Tongue (tissue), 3 donors: ENCODE measurements around the gene FOCAD. TPM values are rescaled to one million over a fixed set of nuclear protein-coding genes. Genes with fewer than 3 reads are reported as not detected.

Experiments
- DNase-seq: peaks from one replicate; pipeline ENCODE4 v3.0.0-alpha.2; 2015
- small RNA-seq: library from RNA; depleted of rRNA; stranded (forward); fragments of <200 nt; gene quantifications from one replicate; pipeline ENCODE3, GENCODE V24; 2014; ENCODE audit warnings: low replicate concordance
- total RNA-seq: library from RNA; depleted of rRNA; stranded (reverse); fragments of >200 nt; gene quantifications from one replicate; pipeline ENCODE4 v1.2.3, GENCODE V29; 2014

FOCAD gene
- total RNA-seq, 1 donor from 2014 or later, result 69.5 TPM

DNA sequence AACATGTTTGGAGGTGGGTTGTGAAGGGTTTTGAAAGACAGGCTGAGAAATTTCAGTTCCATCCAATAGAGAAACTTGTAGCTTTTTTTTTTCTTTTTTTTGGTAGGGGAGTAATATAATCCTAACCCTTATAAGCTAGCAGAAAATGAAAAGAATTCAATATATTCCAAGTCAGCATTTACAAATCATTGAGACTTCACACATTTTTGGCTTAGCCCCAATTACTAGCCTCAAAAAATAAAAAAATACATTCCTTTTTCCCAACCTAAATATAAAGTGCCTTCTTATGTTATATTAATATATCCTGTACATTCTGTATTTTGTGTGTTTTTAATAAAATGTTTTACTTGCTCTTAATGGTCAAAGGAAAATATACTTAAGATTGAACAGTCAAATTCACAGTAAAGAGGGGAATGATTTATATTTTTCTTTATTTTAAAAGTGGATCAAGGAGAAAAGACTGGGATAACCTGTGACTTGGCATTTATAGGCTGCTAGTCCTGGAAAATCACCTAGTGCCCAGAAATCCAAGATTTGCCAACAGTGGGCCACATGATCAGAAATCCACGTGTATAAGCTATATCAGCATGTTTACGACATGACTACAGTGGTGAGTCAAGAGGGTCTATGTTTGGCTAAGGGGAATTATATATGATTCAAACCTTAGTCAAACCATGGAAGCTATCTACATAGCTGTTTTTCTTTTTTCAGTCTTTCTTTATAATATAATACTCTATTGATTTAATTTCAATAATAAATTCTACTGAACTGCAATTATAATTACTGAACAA, 332.8 kb downstream of the FOCAD start:
- peak; percentile 34 for DNase-seq

DNA sequence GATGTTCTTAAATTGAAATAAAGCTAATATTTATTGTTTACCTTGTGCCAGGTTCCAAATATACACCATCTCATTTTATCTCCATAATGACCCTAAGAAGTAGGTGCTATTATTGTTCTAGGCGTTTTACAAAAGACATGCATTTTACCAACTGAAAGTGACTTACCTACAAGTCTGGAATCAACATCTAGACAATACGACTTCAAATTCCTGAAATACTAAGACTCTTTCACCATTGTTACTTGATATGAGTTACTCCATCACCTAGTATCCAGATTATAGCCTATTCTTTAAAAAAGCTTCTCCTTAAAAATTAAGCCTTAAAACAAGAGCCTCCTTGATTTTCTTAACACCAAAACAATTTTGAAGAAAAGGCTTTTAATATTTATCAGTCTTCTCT, 334.1 kb downstream of the FOCAD start:
- DNase-seq, result no peak

DNA sequence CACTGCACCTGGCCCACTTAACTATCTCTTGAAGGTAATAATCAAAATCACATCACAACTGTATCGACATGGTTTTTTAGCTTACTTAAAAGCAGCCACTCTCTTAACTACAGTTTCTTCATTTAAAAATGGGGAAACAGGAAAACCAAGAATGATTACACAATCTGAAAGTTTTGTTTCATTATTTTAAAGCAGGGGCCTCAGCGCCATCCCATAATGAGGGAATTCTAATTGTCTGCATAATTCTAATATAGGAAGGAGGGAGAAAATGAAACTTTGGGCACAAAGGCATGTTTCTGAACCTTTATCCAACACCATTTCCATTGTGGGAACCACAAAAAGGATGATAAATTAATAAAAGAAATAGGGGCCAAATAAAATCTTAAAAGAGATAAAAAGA, 339.8 kb downstream of the FOCAD start:
- DNase-seq, result no peak

DNA sequence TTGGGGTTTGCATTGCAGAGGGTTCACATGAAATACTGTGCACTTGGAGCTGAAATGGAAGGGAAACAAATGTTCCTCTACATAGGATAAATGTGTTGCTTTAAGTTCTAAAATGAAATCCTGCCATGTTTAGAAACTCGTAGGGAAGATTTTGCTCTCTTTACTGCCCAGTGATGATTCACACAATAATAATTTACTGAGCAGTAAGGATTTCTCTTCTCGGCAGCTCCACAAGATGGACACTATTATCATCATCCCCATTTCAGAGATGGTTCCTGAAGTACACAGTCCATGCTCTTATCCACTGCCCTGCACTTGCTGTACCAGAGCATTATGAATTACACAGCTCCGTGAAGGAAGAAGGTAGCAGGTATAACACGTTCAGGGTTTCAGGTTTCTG, 343.2 kb downstream of the FOCAD start:
- no peak for DNase-seq

DNA sequence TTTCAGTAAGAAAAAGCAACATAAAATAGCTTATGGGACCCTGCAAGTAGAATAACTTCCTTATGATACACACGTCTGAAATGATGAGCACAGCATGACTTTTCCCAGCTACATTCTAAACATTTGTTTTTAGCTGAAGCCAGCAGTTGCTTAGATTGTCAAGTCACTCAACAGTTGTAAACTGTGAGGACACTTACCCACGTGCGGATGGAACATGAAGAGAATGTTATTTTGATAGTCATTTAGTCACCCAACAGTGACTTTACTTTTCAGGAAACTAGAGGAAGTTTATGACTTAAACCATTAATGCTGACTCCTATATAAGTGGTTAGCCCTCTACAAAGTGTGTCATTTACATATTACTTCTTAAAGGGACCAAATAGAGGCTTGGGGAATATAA, 344.4 kb downstream of the FOCAD start:
- no peak for DNase-seq

DNA sequence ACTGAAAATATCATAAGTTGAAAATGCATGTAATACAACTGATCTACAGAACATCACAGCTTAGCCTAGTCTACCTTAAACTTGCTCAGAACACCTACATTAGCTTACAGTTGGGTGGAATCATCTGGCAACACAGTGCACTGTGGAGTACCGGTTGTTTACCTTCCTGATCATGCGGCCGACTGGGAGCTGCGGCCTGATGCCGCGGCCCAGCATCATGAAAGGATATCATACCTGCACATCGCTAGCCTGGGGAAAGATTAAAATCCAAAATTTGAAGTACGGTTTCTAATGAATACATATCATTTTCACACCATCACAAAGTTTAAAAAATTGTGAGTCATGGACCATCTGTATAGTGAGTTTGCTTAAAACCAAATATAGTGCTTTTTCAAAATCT, 345.6 kb downstream of the FOCAD start:
- no peak for DNase-seq

DNA sequence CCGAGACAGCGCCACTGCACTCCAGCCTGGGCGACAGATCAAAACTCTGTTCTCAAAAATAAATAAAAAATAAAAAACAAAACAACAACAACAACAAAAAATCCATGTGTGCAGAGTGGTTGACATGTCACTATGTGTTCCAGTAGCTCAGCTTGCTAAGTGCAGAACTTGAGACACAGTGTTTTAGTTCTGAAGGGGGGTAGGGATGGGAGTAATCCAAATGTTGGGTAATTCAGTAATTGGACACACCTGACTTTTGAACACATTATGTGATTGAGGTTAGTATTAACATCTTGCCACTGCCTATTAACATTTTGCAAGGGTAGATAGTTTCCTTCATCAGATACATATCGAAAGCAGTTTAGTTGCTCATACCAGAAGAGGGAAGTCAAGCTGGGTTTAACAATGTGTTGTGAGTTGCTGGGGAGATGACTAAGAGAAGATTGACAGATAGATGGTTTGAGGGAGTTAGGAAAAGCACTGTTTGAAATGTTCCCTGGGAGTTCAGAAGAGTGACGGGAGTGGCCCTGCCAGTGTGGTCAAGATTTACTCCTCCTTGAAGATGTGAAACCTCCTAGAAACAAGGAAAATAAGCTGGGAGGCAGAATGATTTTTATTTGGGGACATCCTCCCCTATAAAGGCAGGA, 346.5 kb downstream of the FOCAD start:
- peak; percentile 19 for DNase-seq

DNA sequence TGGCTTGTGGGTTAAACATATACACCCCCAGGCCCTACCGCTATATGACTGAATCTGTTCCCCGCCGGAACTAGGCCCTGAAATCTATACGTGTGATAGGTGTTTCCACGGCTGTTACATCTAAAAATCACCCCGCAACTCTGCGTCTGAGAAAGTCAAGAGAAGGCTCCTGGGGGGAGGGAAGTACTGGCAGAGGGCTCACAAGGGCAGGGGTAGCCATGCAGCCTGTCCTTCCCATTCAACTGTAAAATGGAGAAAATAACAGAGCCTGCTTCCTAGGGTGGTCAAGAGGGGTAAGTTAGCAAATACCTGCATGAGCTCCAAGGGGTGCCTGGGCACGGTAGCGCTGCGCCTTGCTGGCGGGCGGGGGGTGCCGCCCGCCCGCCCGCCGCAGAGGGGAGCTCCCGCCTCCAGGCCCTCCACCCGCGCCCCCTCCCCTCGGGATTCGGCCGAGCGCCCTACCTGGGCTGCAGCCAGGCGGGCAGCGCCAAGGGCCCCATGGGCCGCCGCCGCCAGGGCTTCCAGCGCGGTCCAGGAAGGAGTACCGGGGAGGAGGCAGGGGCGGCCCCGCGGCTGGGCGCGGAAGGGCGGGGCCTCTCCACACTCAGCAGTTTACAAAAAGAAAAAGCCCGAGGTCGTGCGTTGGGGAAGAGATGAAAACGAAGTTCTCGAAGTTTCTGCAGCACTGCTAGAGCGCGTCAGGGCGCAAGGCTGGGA, 347.2 kb downstream of the FOCAD start, which contains the start of gene HACD4:
HACD4 (minus strand) TSS at position 550 of the 717 bp plus-strand sequence; CDS start at position 500, 50 bp downstream.
- peak; percentile 68 for DNase-seq

DNA sequence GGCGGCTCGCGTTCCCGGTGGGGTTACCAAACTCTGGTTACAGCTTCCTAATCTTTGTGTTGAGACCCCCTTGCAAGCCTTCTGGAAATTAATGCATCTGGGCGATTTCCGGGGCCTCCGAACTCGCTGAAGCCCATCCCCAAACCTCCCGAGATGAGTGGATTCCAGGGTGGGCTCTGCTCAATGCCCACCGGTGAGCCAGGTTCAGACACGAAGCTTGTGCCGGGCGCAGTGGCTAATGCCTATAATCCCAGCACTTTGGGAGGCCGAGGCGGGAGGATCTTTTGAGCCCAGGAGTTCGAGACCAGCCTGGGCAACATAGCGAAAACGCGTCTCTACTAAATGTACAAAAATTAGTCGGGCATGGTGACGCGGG, 347.7 kb downstream of the FOCAD start:
- DNase-seq, result no peak

DNA sequence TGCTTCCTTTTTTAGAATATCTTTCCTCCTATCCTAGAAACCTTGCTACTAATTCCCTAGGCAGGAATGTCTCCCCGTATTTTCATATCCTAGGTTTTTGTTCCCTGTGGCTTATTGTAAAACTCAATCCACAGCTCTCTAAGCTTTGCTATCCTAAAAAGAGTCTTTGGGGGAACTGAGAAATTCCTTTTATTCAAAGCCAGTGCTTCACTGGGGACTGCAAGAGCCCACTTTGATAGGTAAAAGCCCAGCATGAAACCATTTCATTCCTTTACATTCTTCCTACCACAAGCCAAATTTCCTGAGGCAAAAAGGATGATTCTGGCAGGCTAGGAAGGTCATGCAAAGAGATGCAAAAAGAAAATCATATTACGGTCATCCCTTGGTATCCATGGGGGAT, 353.2 kb downstream of the FOCAD start:
- DNase-seq, result no peak

DNA sequence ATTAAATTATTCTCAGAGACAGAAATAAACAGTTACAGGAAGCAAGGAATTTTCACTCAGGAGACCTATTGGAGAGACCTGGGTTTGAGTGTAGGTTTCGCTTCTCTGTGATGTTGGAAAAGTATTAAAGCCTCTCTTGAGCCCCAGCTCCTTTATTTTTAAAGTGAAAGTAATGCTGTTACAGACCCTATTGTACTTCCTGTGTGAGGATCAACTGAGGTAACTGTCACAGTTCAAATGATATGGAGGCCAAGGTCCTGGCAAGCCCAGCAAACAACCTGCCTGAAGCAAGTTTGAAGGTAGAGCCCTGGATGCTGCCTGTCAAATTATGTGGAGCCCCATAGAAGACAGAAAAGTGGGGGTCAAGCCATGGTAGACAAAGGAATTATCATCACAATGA, 355.2 kb downstream of the FOCAD start:
- DNase-seq, result no peak

DNA sequence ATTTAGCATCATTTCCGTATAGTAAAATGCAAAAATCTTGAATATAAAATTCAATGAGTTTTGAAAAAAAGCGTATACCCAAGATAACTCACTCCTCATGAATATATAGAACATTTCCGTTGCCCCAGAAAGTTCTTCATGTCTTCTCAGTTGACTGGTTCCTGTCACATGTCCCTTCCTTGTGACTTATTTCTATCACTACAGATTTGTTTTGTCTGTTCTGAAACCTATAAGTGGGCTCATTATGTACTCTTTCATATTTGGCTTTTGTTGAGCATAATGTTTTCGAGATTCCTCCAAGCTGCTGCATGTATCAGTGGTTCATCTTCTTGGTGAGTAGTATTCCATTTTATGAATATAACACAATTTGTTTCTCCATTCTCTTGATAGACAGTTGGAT, 358.4 kb downstream of the FOCAD start:
- no peak for DNase-seq

DNA sequence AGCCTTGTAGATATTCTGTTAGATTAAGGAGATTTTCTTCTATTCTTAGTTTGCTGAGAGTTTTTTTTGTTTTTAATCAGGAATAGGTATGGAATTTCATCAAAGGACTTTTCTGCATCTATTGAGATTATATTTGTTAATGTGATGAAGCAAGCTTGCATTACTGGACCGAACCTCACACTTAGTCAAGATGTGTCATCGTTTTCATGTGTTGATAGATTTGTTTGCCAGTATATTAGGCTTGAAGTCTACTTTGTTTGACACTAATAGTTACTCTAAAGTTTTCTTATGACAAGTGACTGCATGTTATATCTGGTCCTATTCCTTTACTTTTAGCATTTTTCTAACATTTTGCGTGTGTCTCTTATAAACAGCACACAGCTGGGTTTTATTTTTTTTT, 359.8 kb downstream of the FOCAD start:
- DNase-seq, result no peak

Small RNA genes lying within 50 kb of the gene (small RNA-seq; reads per million reads assigned to genes)
- gene MIR491 (0.27 reads per million, percentile 47 among the genes with 10 or more reads in this experiment), gene SNORA30B (not detected)

Other genes with a start within 250 kb of the FOCAD start
- 37.3 TPM for gene MLLT3, start 61.8 kb upstream of the FOCAD start, total RNA-seq